ENCODE results near the gene FZR1. TPM values are rescaled to one million over a fixed set of nuclear protein-coding genes. Genes with fewer than 3 reads are reported as not detected.
A peak's percentile ranks its signal among the peaks of the same experiment; 100 is the strongest.

Gene FZR1
- total and polyA plus RNA-seq, 9 donors: 3.9 to 54.9 (median 44.6) TPM

GRCh38 chr19:3463714-3464586, 42.2 kb upstream of the FZR1 start:
- DNase-seq: peak in 1 of 5 donors; percentile 41
- intact Hi-C loops (cut with DNase I): no loop called here
- H3K4me3 ChIP-seq: no peak overlapping the region
- H3K36me3 ChIP-seq: no peaks in the 10 kb centered on the region
- no peaks in the 10 kb centered on the region for H3K9me3 ChIP-seq
- 76 to 80% (median 77%) methylated on average over 45 to 57 of the region's 57 CpGs for WGBS, 3 donors
- TF ChIP-seq EP300 (IDR thresholded peaks at IDR 0.05): no peak
- TF ChIP-seq CTCF (IDR thresholded peaks at IDR 0.05): no peak
- no peak for TF ChIP-seq POLR2A (IDR thresholded peaks at IDR 0.05)
- peaks cover 23% of the 10 kb centered on the region for H3K4me1 ChIP-seq (ENCODE audit: insufficient read depth)
- H3K27ac ChIP-seq: peak overlapping the region in 1 of 2 donors; percentile 45
- no peaks in the 10 kb centered on the region for H3K27me3 ChIP-seq

- intact Hi-C loops (cut with DNase I): loop anchor here in 1 of 4 donors (5.0 kb wide), 1 partner anchor 32 kb away; no protein-coding TSS in a partner anchor
- peak in 1 of 5 donors; percentile 41 for DNase-seq
- Histone ChIP-seq H3K9me3 (no peaks in the 10 kb centered on the region), H3K4me3 (no peak overlapping the region), H3K36me3 (no peaks in the 10 kb centered on the region), H3K27me3 (no peaks in the 10 kb centered on the region), H3K27ac (peak overlapping the region in 1 of 2 donors; percentile 33), H3K4me1 (ENCODE audit: insufficient read depth) (peaks cover 18% of the 10 kb centered on the region)
- TF ChIP-seq EP300 (IDR thresholded peaks at IDR 0.05) (no peak), CTCF (IDR thresholded peaks at IDR 0.05) (no peak), POLR2A (IDR thresholded peaks at IDR 0.05) (no peak)
- 68 to 78% (median 74%) methylated on average over 18 to 31 of the region's 31 CpGs for WGBS, 3 donors
Measured at GRCh38 chr19:3464587-3465235, 41.4 kb upstream of the FZR1 start.

- H3K27me3 ChIP-seq: no peaks in the 10 kb centered on the region
- no peak overlapping the region for H3K4me3 ChIP-seq
- peak overlapping the region; percentile 41 to 49 for H3K27ac ChIP-seq
- H3K36me3 ChIP-seq: no peaks in the 10 kb centered on the region
- TF ChIP-seq CTCF (IDR thresholded peaks at IDR 0.05) (peak in 1 of 3 donors; percentile 7), EP300 (IDR thresholded peaks at IDR 0.05) (no peak)
- DNase-seq: peak in 1 of 5 donors; percentile 27
- intact Hi-C loops (cut with DNase I): loop anchor here in 1 of 4 donors (5.0 kb wide), 1 partner anchor 33 kb away; no protein-coding TSS in a partner anchor
- H3K4me1 ChIP-seq (ENCODE audit: insufficient read depth): peaks cover 11% of the 10 kb centered on the region
- 65 to 80% (median 78%) methylated on average over 7 of the region's 7 CpGs for WGBS, 3 donors
- H3K9me3 ChIP-seq: no peaks in the 10 kb centered on the region
Measured at GRCh38 chr19:3465552-3465951, 40.6 kb upstream of the FZR1 start.

GRCh38 chr19:3466635-3467034, 39.5 kb upstream of the FZR1 start:
- Histone ChIP-seq H3K4me1 (ENCODE audit: insufficient read depth) (peaks cover 7% of the 10 kb centered on the region), H3K27ac (peak overlapping the region in 1 of 2 donors; percentile 49), H3K36me3 (no peaks in the 10 kb centered on the region), H3K9me3 (no peaks in the 10 kb centered on the region), H3K27me3 (no peaks in the 10 kb centered on the region), H3K4me3 (no peak overlapping the region)
- whole genome bisulfite sequencing, 3 donors: 26 to 51% (median 30%) methylated on average over 9 of the region's 9 CpGs
- intact Hi-C loops (cut with DNase I): loop anchor here in 1 of 4 donors (5.0 kb wide), 1 partner anchor 34 kb away; no protein-coding TSS in a partner anchor
- DNase-seq: no peak
- TF ChIP-seq EP300 (IDR thresholded peaks at IDR 0.05) (no peak), CTCF (IDR thresholded peaks at IDR 0.05) (no peak), POLR2A (IDR thresholded peaks at IDR 0.05) (no peak)

All from ovary (tissue), 9 donors.